Vagina (tissue), 2 donors: ENCODE measurements around the gene ST8SIA2. TPM values are rescaled to one million over a fixed set of nuclear protein-coding genes. Genes with fewer than 3 reads are reported as not detected.

Experiments used
- DNase-seq, 2 donors: peaks; one replicate each; pipeline ENCODE4 v3.0.0-alpha.2; 2017; ENCODE audit errors: extremely low spot score in 2 of 2
- H3K27ac ChIP-seq: fragments of 200-600 bp; sonication (generic); one replicate; pipeline ENCODE4 v1.5.1; 2019
- H3K27me3 ChIP-seq: fragments of 200-600 bp; sonication (generic); one replicate; pipeline ENCODE4 v1.5.1; 2019
- H3K36me3 ChIP-seq, 2 donors: fragments of 200-600 bp; sonication (generic); one replicate each; pipeline ENCODE4 v1.5.1; 2017 to 2019
- H3K4me1 ChIP-seq: fragments of 200-600 bp; sonication (generic); one replicate; pipeline ENCODE4 v1.5.1; 2019
- H3K4me3 ChIP-seq, 2 donors: fragments of 200-600 bp; sonication (generic); 1 replicate in 1 of 2; 2 replicates in 1 of 2; pipeline ENCODE4 v1.5.1; 2016 to 2019
- H3K9me3 ChIP-seq: fragments of 200-600 bp; sonication (generic); one replicate; pipeline ENCODE4 v1.5.1; 2019
- POLR2A ChIP-seq, 2 donors: fragments of 450-650 bp; IDR thresholded peaks; one replicate each; pipeline ENCODE4 v1.6.1; 2017; ENCODE audit warnings: antibody characterized with exemption in 2 of 2, mild to moderate bottlenecking in 2 of 2, moderate library complexity in 2 of 2
- POLR2AphosphoS5 ChIP-seq, 2 donors: sonication (generic); formaldehyde crosslinking; IDR thresholded peaks; one replicate each; pipeline ENCODE4 v1.9.0; 2017; ENCODE audit warnings: antibody characterized with exemption in 2 of 2, mild to moderate bottlenecking in 2 of 2, low read depth in 1 of 2; ENCODE audit not compliant: insufficient read depth in 1 of 2
- intact Hi-C: fragments of 100-400 bp; cut with DNase I; formaldehyde crosslinking; loops from one replicate; pipeline ENCODE4 v1.15.1; 2023
- total RNA-seq: library from RNA; depleted of rRNA; stranded (reverse); fragments of >200 nt; gene quantifications from one replicate; pipeline ENCODE4 v1.2.3, GENCODE V29; 2016
- TF ChIP-seq, protein P1 (sequence below), 3 experiments: fragments of 450-650 bp in 2 of 3; fragments of 200-600 bp in 1 of 3; sonication (generic) in 1 of 3; IDR thresholded peaks; one replicate each; pipeline ENCODE4 v1.5.1; 2017 to 2019; ENCODE audit warnings: antibody characterized with exemption in 3 of 3, mild to moderate bottlenecking in 2 of 3, moderate library complexity in 2 of 3

Gene ST8SIA2, protein sequence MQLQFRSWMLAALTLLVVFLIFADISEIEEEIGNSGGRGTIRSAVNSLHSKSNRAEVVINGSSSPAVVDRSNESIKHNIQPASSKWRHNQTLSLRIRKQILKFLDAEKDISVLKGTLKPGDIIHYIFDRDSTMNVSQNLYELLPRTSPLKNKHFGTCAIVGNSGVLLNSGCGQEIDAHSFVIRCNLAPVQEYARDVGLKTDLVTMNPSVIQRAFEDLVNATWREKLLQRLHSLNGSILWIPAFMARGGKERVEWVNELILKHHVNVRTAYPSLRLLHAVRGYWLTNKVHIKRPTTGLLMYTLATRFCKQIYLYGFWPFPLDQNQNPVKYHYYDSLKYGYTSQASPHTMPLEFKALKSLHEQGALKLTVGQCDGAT
- not detected for total RNA-seq

DNA sequence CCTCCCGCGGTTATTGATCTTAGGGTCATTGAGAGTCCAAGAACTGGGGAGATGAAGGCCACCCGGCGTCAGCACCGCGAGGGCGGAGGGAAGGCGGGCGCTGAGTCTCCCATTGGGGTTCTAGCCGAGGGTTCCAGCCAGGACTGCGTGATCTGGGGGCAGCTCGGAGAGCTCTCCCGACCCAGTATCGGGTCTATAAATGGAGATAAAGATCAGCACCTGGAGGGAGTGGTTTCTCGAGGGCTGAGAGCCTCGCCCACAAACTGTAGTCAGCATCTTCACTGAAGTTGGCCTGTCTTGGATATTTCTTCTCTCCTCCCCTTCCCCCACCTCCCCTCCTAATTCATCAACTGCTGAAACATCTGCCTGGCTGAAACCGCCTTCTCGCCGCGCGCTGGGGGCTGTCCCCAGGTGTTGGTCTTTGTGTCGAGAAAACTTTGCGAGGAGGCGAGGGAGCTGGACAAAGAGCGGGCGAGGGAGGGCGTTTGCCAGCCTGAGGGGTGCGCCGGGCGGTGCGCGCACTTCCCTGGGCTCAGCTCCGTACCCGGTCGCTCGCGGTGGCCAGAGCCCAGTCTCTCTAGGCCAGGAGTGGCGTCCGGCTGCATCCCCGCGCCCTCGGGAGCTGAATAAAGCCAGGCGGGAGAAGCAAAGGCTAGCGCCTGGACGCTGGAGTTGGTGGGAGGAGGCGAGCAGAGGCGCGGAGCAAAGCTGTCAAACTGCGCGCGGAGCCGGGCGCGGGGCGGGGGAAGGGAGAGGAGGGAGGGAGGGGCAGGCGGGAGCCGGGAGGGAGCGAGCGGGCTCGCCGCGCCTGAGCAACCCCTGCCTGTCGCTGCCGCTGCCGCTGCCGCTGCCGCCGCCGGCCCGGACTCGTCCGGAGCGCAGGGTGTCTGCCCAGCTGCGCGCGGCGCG, at the start of gene ST8SIA2:
Gene ST8SIA2, plus strand, starts transcription at position 811 of the 909 bp plus-strand sequence. CDS start 184 bp downstream, outside the sequence.
- Histone ChIP-seq H3K27ac (no peak within 1 kb of the TSS), H3K27me3 (no peaks in the 10 kb centered on the region), H3K9me3 (no peaks in the 10 kb centered on the region), H3K4me1 (peaks cover 9% of the 10 kb centered on the region), H3K36me3 (no peaks in the 10 kb centered on the region), H3K4me3 (peak within 1 kb of the TSS; percentile 10 to 22)
- TF ChIP-seq POLR2A (IDR thresholded peaks at IDR 0.05) (no peak), POLR2AphosphoS5 (IDR thresholded peaks at IDR 0.05; ENCODE audit: insufficient read depth in 1 of 2, low read depth in 1 of 2) (no peak)
- TF ChIP-seq, protein P1, sequence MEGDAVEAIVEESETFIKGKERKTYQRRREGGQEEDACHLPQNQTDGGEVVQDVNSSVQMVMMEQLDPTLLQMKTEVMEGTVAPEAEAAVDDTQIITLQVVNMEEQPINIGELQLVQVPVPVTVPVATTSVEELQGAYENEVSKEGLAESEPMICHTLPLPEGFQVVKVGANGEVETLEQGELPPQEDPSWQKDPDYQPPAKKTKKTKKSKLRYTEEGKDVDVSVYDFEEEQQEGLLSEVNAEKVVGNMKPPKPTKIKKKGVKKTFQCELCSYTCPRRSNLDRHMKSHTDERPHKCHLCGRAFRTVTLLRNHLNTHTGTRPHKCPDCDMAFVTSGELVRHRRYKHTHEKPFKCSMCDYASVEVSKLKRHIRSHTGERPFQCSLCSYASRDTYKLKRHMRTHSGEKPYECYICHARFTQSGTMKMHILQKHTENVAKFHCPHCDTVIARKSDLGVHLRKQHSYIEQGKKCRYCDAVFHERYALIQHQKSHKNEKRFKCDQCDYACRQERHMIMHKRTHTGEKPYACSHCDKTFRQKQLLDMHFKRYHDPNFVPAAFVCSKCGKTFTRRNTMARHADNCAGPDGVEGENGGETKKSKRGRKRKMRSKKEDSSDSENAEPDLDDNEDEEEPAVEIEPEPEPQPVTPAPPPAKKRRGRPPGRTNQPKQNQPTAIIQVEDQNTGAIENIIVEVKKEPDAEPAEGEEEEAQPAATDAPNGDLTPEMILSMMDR (IDR thresholded peaks at IDR 0.05) = no peak
- intact Hi-C loops = no loop called here
- no peak for DNase-seq

DNA sequence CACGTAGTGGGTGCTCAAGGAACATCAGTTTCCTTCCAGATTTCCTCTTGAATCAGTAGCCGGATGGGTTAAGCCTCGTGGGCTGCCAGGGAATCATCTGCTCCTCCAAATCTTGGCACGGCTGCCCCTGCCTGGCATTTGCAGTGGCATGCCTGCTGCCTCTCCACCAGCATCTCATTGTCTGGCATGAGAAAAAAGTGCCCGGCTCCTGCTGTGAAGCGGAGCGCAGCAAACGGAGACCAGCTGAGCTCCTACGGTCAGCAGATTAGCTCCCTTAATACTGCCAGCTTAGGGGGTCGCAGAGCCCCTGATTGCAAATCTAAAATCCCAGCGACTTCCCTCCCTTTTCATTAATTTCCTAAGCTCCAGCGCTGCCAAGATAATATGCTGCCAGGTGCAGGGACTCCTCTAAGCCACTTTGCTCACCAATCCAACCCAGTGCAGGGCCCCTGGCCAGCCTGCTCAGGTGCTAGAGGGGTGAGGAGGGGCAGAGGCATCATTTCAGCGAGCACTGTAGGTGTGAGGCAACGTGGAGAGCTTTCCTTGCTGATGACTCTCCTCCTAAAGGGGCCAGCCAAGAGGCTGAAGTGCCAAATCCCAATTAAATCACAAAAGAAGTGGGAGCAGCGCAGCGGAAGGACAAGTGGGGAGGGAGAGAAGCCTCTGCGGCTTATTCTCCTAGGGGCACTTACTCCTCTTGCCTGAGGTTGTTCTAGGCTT, 49.6 kb upstream of the ST8SIA2 start:
- H3K27me3 ChIP-seq = no peaks in the 10 kb centered on the region
- no peak overlapping the region for H3K4me3 ChIP-seq
- DNase-seq = no peak
- no peak overlapping the region for H3K27ac ChIP-seq
- H3K9me3 ChIP-seq = no peaks in the 10 kb centered on the region
- H3K4me1 ChIP-seq = no peaks in the 10 kb centered on the region
- intact Hi-C loops = no loop called here
- TF ChIP-seq POLR2AphosphoS5 (IDR thresholded peaks at IDR 0.05; ENCODE audit: insufficient read depth in 1 of 2, low read depth in 1 of 2) = no peak
- TF ChIP-seq, protein P1 (IDR thresholded peaks at IDR 0.05) = no peak
- no peak for TF ChIP-seq POLR2A (IDR thresholded peaks at IDR 0.05)
- no peaks in the 10 kb centered on the region for H3K36me3 ChIP-seq

DNA sequence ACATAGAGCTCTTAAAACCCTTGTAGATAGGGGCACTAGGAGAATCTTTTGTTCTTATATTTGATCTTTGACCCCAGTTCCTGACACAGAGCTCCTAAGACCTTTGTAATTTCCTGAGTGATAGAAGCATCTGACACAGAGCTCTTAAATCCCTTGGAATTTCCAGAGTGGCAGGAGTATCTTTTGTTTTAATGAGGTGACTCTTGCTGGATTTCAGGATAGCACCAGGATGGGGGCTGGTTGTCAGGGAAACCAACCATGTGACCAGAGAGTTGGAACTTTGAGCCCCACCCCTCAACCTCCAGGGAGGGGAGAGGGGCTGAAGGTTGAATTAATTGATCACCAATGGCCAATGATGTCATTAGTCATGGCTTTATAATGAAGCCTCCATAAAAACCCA, 47.6 kb upstream of the ST8SIA2 start:
- TF ChIP-seq, protein P1 (IDR thresholded peaks at IDR 0.05) = no peak
- TF ChIP-seq POLR2A (IDR thresholded peaks at IDR 0.05) (no peak), POLR2AphosphoS5 (IDR thresholded peaks at IDR 0.05; ENCODE audit: insufficient read depth in 1 of 2, low read depth in 1 of 2) (no peak)
- Histone ChIP-seq H3K4me1 (no peaks in the 10 kb centered on the region), H3K27me3 (no peaks in the 10 kb centered on the region), H3K4me3 (no peak overlapping the region), H3K9me3 (no peaks in the 10 kb centered on the region), H3K27ac (no peak overlapping the region), H3K36me3 (no peaks in the 10 kb centered on the region)
- intact Hi-C loops = no loop called here
- no peak for DNase-seq

DNA sequence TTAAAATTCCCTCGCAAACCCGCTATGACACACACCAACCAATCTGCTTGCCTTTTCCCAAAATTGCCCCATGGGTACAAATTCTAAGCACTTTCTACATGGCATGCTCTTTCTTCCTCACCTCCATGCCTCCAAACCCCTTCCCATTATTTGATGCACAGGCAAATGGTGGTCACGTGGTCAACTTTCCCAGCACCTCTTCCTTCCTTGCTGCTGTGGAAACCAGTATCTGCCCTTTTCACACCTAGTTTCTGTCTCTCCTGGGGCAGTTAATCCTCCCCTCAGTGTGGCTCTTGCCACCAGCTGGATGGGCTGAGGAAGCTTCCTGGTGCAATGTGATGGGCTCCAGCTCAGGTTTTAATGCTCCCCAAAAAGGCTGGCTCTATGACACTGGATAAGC, 38.4 kb upstream of the ST8SIA2 start:
- intact Hi-C loops = no loop called here
- H3K4me3 ChIP-seq = no peak overlapping the region
- H3K27ac ChIP-seq = no peak overlapping the region
- no peaks in the 10 kb centered on the region for H3K36me3 ChIP-seq
- DNase-seq = no peak
- no peaks in the 10 kb centered on the region for H3K27me3 ChIP-seq
- H3K9me3 ChIP-seq = no peaks in the 10 kb centered on the region
- no peak for TF ChIP-seq POLR2AphosphoS5 (IDR thresholded peaks at IDR 0.05; ENCODE audit: insufficient read depth in 1 of 2, low read depth in 1 of 2)
- TF ChIP-seq, protein P1 (IDR thresholded peaks at IDR 0.05) = no peak
- TF ChIP-seq POLR2A (IDR thresholded peaks at IDR 0.05) = no peak
- no peaks in the 10 kb centered on the region for H3K4me1 ChIP-seq
